Measurements from ENCODE around the gene WDR82. TPM values are rescaled to one million over a fixed set of nuclear protein-coding genes. Genes with fewer than 3 reads are reported as not detected.
A peak's percentile ranks its signal among the peaks of the same experiment; 100 is the strongest.

Gene WDR82
- total RNA-seq (2011; cell fraction: chromatin; rRNA removed; ENCODE audit: low replicate concordance) = 32.1 and 34.4 TPM in 2 replicates
- total RNA-seq (2011; cell fraction: nucleolus; rRNA removed) = 18.3 and 21.8 TPM in 2 replicates
- 32.9 and 48.2 TPM in 2 replicates for total RNA-seq (2011; cell fraction: nucleoplasm; rRNA removed)
- total RNA-seq (2014; rRNA removed) = 22.0 and 29.6 TPM in 2 replicates
- 37.1 and 41.0 TPM in 2 replicates for total RNA-seq (2014; rRNA removed; fragmentation: Illumina TruSeq; extraction: Trizol)
- total RNA-seq (2015; rRNA removed; fragmentation: Illumina TruSeq; extraction: Trizol) = 36.1 and 39.0 TPM in 2 replicates
- 44.4 and 45.9 TPM in 2 replicates for total RNA-seq (2021)
- 38.0 and 62.9 TPM in 2 replicates for polyA plus RNA-seq (2011; rRNA removed)
- 25.3 and 36.3 TPM in 2 replicates for polyA plus RNA-seq (2011; cell fraction: cytosol; rRNA removed)
- polyA plus RNA-seq (2011; cell fraction: nucleus; rRNA removed) = 9.0 and 10.3 TPM in 2 replicates
- polyA plus RNA-seq (2012) = 26.5 and 47.8 TPM in 2 replicates
- 45.3 and 46.2 TPM in 2 replicates for polyA plus RNA-seq (2014; fragmentation: Illumina TruSeq; extraction: Trizol)
- polyA plus RNA-seq (2014; fragmentation: Nextera tagmentation; extraction: Ambion mirVana) = 1 to 10 TPM; 6.4 to 8.0 TPM
- 30.6 and 37.7 TPM in 2 replicates for polyA plus RNA-seq (2014; rRNA removed)
- 59.8 and 79.3 TPM in 2 replicates for polyA minus RNA-seq (2011; rRNA and poly(A)+ RNA removed)
- polyA minus RNA-seq (2011; cell fraction: cytosol; rRNA and poly(A)+ RNA removed) = 28.9 and 31.4 TPM in 2 replicates
- 9.8 and 14.4 TPM in 2 replicates for polyA minus RNA-seq (2011; cell fraction: nucleus; rRNA and poly(A)+ RNA removed)
- Bru-seq, nascent RNA = percentile 89 among the genes with signal in this experiment
- percentile 95 among the genes with signal in this experiment for BruChase-seq, experiment 1, labeled RNA remaining after a 2-hour chase
- percentile 96 among the genes with signal in this experiment for BruChase-seq, experiment 2, labeled RNA remaining after a 6-hour chase
- long read RNA-seq, experiment 1, full-length matches to known transcripts = 10 of 49 reads
- long read RNA-seq, experiment 1, partial matches to known transcripts = 7 of 49 reads
- long read RNA-seq, experiment 1, other reads (novel, unspliced or antisense) = 32 of 49 reads
- long read RNA-seq, experiment 2, full-length matches to known transcripts = 19 of 65 reads
- long read RNA-seq, experiment 2, partial matches to known transcripts = 4 of 65 reads
- long read RNA-seq, experiment 2, other reads (novel, unspliced or antisense) = 42 of 65 reads
- long read RNA-seq, experiment 3, full-length matches to known transcripts = 5 of 11 reads
- long read RNA-seq, experiment 3, partial matches to known transcripts = 5 of 11 reads
- long read RNA-seq, experiment 3, other reads (novel, unspliced or antisense) = 1 of 11 reads

- Histone ChIP-seq H4K20me1 (replicated peaks; ENCODE audit: control insufficient read depth, insufficient read depth, low read length) (peaks cover 13% of the 10 kb centered on the region; the same call in 1 of the 2 replicates), H2AFZ (ENCODE audit: low read depth, low read length) (peak within 1 kb of the TSS; percentile 77), H3K4me1 (replicated peaks in 1 of 2; ENCODE audit: control insufficient read depth in 2 of 2, insufficient read depth in 2 of 2, low read length in 2 of 2) (peaks cover 12 to 13% of the 10 kb centered on the region in 2 experiments; a peak in 4 of 5 replicates), H3K36me3 (ENCODE audit: control insufficient read depth, insufficient read depth, low read length) (peaks cover 25% of the 10 kb centered on the region), H3K9me1 (ENCODE audit: control insufficient read depth, insufficient read depth, low read length) (no peaks in the 10 kb centered on the region), H3K4me3 (peak within 1 kb of the TSS; percentile 73), H3K79me2 (ENCODE audit: control insufficient read depth, insufficient read depth, low read length) (peaks cover 62% of the 10 kb centered on the region), H3K4me2 (ENCODE audit: insufficient read depth, low read length) (peak within 1 kb of the TSS; percentile 80), H3K9ac (ENCODE audit: insufficient read depth in 1 of 2, low read depth in 2 of 2, low read length in 2 of 2) (peak within 1 kb of the TSS; percentile 95), H3K27me3 (ENCODE audit: control insufficient read depth in 2 of 2, insufficient read depth in 2 of 2, low read length in 2 of 2) (no peaks in the 10 kb centered on the region), H3K27ac (ENCODE audit: extremely low read depth, low read depth, low read length) (peak within 1 kb of the TSS; percentile 95), H3K9me3 (replicated peaks; ENCODE audit: control insufficient read depth, insufficient read depth, low read depth, low read length) (no peaks in the 10 kb centered on the region)
- WGBS (ENCODE audit: insufficient coverage, low coverage, missing lambda C conversion rate) = 0% methylated on average over 6 of the region's 58 CpGs
- intact Hi-C loops (cut with micrococcal nuclease) = loop anchor here (1.0 kb wide), 1 partner anchor 38 kb away; no protein-coding TSS in a partner anchor
- in situ Hi-C loops (cut with MboI) = no loop called here
- ATAC-seq (peak; percentile 88), DNase-seq (ENCODE audit: extremely low read depth in 1 of 4, low spot score in 3 of 4) (peak; percentile 87 to 93 (median 89)), FAIRE-seq (peak; percentile 37)
- CTCF ChIA-PET (ENCODE audit: low intra/inter-chr PET ratio) = interaction anchor here (0.6 to 1.0 kb wide), 6 partner anchors 45 to 226 kb away, joined by 3 to 8 read pairs (median 4); no protein-coding TSS in a partner anchor
- POLR2A ChIA-PET = interaction anchor here (0.6 to 3.4 kb wide), 9 partner anchors 9 to 124 kb away, joined by 3 to 29 read pairs (median 5); partner anchors contain the start of genes GLYCTK and TLR9
- no TSS peak for BruUV-seq (replicated peaks)
- TF ChIP-seq POLR2A (conservative IDR thresholded peaks at IDR 0.05) = peak; percentile 87
- no peak for TF ChIP-seq NKRF (IDR thresholded peaks at IDR 0.05; ENCODE audit: borderline replicate concordance)
- peak; percentile 47; the same call in 1 of the 2 replicates for TF ChIP-seq ZBTB12 (CRISPR knock-in tag; IDR thresholded peaks at IDR 0.05)
- 0 out of 2 replicates have a peak, but pooled peaks have one; percentile 25 for TF ChIP-seq PREB (CRISPR knock-in tag; IDR thresholded peaks at IDR 0.05)
- peak; percentile 59; the same call in 1 of the 2 replicates for TF ChIP-seq GMEB1 (CRISPR knock-in tag; IDR thresholded peaks at IDR 0.05)
- TF ChIP-seq HES1 (IDR thresholded peaks at IDR 0.05; ENCODE audit: low read depth) = no peak
- TF ChIP-seq JUN (IDR thresholded peaks at IDR 0.05; ENCODE audit: borderline replicate concordance, low read depth, low read length) = peak; percentile 34; the same call in 1 of the 2 replicates
- TF ChIP-seq JUN (CRISPR knock-in tag; IDR thresholded peaks at IDR 0.05; ENCODE audit: borderline replicate concordance) = peak; percentile 77; the same call in 1 of the 2 replicates
These were observed at the start of gene WDR82 for GRCh38 chr3:52278510-52279069. Gene WDR82 (minus strand): TSS chr3:52278649. CDS start chr3:52278361, 288 bp downstream.
